ENCODE measurements around the gene PAPPA2.
A peak's percentile ranks its signal among the peaks of the same experiment; 100 is the strongest.

The PAPPA2 gene

GRCh38 chr1:176866011-176866714 is 403.2 kb downstream of the PAPPA2 start:
- DNase-seq = no peak

GRCh38 chr1:176869577-176869976 is 406.6 kb downstream of the PAPPA2 start:
- no peak for DNase-seq

- no peak for DNase-seq
Observed at GRCh38 chr1:176876966-176877515, 414.1 kb downstream of the PAPPA2 start.

GRCh38 chr1:176877557-176877956 is 414.6 kb downstream of the PAPPA2 start:
- DNase-seq = no peak

GRCh38 chr1:176878750-176879536 is 416.0 kb downstream of the PAPPA2 start:
- DNase-seq = no peak

- DNase-seq = no peak
Observed at GRCh38 chr1:176879784-176880620, 417.0 kb downstream of the PAPPA2 start.

- DNase-seq = peak; percentile 58
Observed at GRCh38 chr1:176880955-176881595, 418.1 kb downstream of the PAPPA2 start.

GRCh38 chr1:176884286-176884685 is 421.3 kb downstream of the PAPPA2 start:
- no peak for DNase-seq

GRCh38 chr1:176884911-176885310 is 421.9 kb downstream of the PAPPA2 start:
- no peak for DNase-seq

- DNase-seq = no peak
Observed at GRCh38 chr1:176885341-176885740, 422.4 kb downstream of the PAPPA2 start.

- DNase-seq = no peak
Observed at GRCh38 chr1:176885751-176886150, 422.8 kb downstream of the PAPPA2 start.

GRCh38 chr1:176888471-176889032 is 425.6 kb downstream of the PAPPA2 start:
- no peak for DNase-seq

GRCh38 chr1:176893625-176894352 is 430.8 kb downstream of the PAPPA2 start:
- DNase-seq = no peak

- DNase-seq = no peak
Observed at GRCh38 chr1:176894450-176894849, 431.5 kb downstream of the PAPPA2 start.
